Measurements from ENCODE around the gene SPATC1L. TPM values are rescaled to one million over a fixed set of nuclear protein-coding genes. Genes with fewer than 3 reads are reported as not detected.

The SPATC1L gene
- total RNA-seq, 1 donor from 2014 or later, result 32.8 TPM

DNA sequence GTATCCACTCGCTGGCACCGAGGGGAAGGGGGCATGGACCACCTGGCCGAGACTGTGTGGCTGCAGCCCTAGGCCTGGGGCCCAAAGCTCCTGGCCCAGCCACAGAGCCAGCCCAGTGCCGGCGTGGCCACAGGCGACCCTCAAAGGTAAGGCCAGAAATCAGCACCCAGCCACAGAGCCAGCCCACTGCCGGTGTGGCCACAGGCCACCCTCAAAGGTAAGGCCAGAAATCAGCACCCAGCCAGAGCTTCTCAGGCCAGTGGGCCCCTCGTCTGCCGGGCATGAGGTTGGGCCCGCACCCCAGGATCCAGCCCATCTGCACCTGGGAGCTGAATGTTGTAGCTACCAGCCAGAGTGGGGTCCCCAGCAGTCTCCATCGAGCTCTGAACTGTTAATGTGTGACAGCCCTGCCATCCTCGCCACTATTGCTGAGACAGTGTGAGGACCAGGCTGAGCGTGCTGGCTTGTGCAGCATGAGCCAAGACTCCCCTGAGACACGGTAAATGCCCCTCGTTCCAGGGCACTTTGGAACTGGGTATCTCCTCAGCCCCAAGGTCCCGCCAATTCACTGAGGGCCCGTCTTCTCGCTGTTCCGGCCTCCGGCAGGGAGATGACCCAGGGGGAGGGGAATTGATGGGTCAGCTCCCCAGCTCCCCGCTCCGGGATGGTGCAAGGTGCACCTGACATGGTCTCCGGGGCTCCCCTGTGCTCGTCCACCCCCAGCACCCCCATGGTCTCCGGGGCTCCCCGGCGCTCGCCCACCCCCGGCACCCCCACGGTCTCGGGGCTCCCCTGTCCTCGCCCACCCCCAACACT, 24.2 kb downstream of the SPATC1L start:
- peaks cover 9% of the 10 kb centered on the region for H3K4me1 Mint-ChIP-seq (ENCODE audit: low read depth)
- H3K36me3 Mint-ChIP-seq (ENCODE audit: insufficient read depth), result peaks cover 17% of the 10 kb centered on the region
- no peaks in the 10 kb centered on the region for H3K27me3 Mint-ChIP-seq
- H3K27ac Mint-ChIP-seq, result no peak overlapping the region
- no peaks in the 10 kb centered on the region for H3K9me3 Mint-ChIP-seq (ENCODE audit: low read depth)
- no peak overlapping the region for H3K4me3 Mint-ChIP-seq (ENCODE audit: low read depth)
- TF ChIP-seq, protein P1, sequence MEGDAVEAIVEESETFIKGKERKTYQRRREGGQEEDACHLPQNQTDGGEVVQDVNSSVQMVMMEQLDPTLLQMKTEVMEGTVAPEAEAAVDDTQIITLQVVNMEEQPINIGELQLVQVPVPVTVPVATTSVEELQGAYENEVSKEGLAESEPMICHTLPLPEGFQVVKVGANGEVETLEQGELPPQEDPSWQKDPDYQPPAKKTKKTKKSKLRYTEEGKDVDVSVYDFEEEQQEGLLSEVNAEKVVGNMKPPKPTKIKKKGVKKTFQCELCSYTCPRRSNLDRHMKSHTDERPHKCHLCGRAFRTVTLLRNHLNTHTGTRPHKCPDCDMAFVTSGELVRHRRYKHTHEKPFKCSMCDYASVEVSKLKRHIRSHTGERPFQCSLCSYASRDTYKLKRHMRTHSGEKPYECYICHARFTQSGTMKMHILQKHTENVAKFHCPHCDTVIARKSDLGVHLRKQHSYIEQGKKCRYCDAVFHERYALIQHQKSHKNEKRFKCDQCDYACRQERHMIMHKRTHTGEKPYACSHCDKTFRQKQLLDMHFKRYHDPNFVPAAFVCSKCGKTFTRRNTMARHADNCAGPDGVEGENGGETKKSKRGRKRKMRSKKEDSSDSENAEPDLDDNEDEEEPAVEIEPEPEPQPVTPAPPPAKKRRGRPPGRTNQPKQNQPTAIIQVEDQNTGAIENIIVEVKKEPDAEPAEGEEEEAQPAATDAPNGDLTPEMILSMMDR (IDR thresholded peaks at IDR 0.05; ENCODE audit: unreplicated experiment), result no peak
- no peak for DNase-seq (ENCODE audit: low spot score, unreplicated experiment)

DNA sequence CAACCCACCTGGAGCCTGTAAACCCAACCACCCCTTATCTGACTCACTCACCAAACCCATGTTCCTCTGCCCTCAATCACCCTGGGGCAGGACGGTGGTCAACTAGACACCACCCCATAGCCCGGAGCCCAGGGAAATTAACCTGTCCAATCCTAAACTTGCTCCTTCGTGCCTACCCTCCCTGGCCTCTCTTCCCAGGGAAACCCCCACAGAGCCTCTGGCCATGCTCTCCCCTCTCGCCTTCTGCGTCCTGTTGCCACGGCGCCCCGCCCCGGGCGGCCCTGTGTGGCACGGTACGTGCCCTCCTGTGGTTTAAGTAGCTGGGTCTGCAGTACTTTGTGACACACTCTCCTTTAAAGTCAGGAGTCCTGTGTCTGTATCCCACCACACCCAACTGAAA, 24.9 kb downstream of the SPATC1L start:
- Mint-ChIP-seq H3K27me3 (no peaks in the 10 kb centered on the region), H3K4me1 (ENCODE audit: low read depth) (peaks cover 9% of the 10 kb centered on the region), H3K36me3 (ENCODE audit: insufficient read depth) (peaks cover 14% of the 10 kb centered on the region), H3K9me3 (ENCODE audit: low read depth) (no peaks in the 10 kb centered on the region), H3K4me3 (ENCODE audit: low read depth) (no peak overlapping the region), H3K27ac (no peak overlapping the region)
- no peak for DNase-seq (ENCODE audit: low spot score, unreplicated experiment)
- TF ChIP-seq, protein P1 (IDR thresholded peaks at IDR 0.05; ENCODE audit: unreplicated experiment), result no peak

DNA sequence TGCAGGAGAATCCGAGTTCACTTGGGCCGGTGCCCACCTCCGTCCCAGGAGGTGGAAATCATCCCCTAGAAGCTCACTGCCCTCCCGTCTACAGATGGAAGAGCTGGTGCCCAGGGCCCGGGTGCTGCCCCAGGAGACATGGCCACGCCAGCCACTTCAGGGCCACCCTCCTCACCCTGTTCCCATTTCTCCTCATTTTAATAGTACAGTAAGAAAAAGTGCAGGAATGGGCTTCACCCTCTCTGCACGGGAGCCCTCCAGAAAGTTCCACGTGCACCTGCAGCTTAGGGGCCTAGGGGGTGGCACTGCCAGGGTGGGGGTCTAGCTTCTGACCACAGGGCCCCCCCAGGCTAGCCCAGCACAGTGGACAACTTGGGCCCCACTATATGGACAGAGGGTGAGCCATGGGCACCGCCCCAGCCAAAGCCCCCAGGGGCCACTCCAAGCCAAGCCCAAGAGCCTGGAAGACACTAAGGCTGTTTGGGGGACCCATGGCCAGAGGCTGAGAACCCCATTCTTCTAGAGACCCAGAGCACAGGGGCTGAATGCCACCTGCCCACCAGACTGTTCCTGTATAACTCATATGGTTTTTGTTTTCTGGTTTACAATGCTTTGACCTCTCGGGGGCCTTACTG, 25.5 kb downstream of the SPATC1L start:
- DNase-seq (ENCODE audit: low spot score, unreplicated experiment), result no peak
- Mint-ChIP-seq H3K9me3 (ENCODE audit: low read depth) (no peaks in the 10 kb centered on the region), H3K4me3 (ENCODE audit: low read depth) (no peak overlapping the region), H3K27me3 (no peaks in the 10 kb centered on the region), H3K4me1 (ENCODE audit: low read depth) (peaks cover 9% of the 10 kb centered on the region), H3K36me3 (ENCODE audit: insufficient read depth) (peaks cover 13% of the 10 kb centered on the region), H3K27ac (no peak overlapping the region)
- TF ChIP-seq, protein P1 (IDR thresholded peaks at IDR 0.05; ENCODE audit: unreplicated experiment), result no peak

DNA sequence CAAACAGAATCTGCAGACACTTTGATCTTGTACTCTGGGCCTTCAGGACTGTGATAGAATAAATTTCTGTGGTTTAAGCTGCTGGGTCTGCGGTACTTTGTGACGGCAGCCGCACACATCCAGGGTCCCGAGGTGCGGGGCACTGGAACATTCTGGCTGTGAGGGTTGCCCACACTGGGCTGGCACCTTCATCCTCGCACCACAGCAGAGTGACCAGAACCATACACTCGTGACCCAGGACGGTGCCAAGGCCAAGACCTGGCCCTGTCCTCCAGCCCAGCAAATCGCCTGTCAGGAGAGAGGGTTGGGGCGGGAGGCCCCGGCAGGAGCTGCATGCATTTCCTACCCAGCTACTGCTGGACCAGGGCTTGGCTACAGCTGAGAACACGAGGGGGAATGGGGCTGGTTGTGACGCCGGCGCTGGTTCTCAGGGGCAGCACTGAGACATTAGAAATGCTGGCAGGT, 26.2 kb downstream of the SPATC1L start:
- peaks cover 12% of the 10 kb centered on the region for H3K4me1 Mint-ChIP-seq (ENCODE audit: low read depth)
- peaks cover 6% of the 10 kb centered on the region for H3K36me3 Mint-ChIP-seq (ENCODE audit: insufficient read depth)
- H3K27me3 Mint-ChIP-seq, result no peaks in the 10 kb centered on the region
- TF ChIP-seq, protein P1 (IDR thresholded peaks at IDR 0.05; ENCODE audit: unreplicated experiment), result no peak
- no peak for DNase-seq (ENCODE audit: low spot score, unreplicated experiment)
- no peak overlapping the region for H3K4me3 Mint-ChIP-seq (ENCODE audit: low read depth)
- H3K27ac Mint-ChIP-seq, result no peak overlapping the region
- H3K9me3 Mint-ChIP-seq (ENCODE audit: low read depth), result no peaks in the 10 kb centered on the region

DNA sequence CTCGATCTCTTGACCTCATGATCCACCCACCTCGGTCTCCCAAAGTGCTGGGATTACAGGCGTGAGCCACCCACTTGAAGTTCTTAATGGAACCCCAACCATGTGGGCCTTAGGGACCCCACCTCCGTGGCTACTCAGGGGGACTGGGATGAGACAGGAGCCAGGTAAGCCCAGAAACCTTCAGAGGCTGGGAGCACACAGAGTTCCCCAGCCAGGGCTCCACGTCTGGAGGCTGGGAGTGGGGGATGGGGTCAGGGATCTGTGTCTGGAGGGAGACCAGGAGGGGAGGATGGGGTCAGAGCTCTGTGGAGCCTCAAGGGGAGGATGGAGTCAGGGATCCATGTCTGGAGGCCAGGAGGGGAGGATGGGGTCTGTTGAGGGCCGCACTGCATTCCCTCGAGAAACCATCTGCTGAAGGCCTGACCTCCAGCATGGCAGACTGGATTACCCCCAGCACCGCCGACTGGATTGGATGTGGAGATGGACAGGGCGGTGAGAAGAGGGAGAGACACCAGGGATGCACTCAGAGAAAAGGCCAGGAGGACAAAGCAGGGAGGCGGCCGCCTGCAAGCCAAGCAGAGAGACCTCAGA, 26.8 kb downstream of the SPATC1L start:
- DNase-seq (ENCODE audit: low spot score, unreplicated experiment), result no peak
- H3K36me3 Mint-ChIP-seq (ENCODE audit: insufficient read depth), result peaks cover 3% of the 10 kb centered on the region
- no peaks in the 10 kb centered on the region for H3K9me3 Mint-ChIP-seq (ENCODE audit: low read depth)
- TF ChIP-seq, protein P1 (IDR thresholded peaks at IDR 0.05; ENCODE audit: unreplicated experiment), result no peak
- H3K4me3 Mint-ChIP-seq (ENCODE audit: low read depth), result no peak overlapping the region
- no peak overlapping the region for H3K27ac Mint-ChIP-seq
- peaks cover 14% of the 10 kb centered on the region for H3K4me1 Mint-ChIP-seq (ENCODE audit: low read depth)
- no peaks in the 10 kb centered on the region for H3K27me3 Mint-ChIP-seq
